ENCODE measurements around the gene ZNF280A.
"Not testable (repeated sequence)": the region's sequence is repeated elsewhere in the genome, so short reads cannot be mapped to it uniquely, and the experiment has no call there.

Gene ZNF280A

DNA sequence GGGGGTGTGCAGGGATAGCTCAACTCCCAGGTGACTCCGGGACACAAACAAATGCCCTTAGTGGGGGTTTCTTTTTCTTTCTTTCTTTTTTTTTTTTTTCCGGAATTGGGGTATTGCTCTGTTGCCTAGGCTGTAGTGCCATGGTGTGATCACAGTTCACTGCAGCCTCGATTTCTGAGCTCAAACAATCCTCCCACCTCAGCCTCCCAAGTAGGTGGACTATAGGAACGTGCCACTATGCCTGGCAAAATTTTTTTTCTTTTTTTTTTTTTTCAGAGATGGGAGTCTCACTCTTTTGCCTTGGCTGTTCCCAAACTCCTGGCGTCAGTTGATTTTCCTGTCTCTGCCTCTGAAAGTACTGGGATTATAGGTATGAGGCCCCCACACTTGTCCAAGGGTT lies 13.8 kb upstream of the ZNF280A start:
- TF ChIP-seq, protein P1, sequence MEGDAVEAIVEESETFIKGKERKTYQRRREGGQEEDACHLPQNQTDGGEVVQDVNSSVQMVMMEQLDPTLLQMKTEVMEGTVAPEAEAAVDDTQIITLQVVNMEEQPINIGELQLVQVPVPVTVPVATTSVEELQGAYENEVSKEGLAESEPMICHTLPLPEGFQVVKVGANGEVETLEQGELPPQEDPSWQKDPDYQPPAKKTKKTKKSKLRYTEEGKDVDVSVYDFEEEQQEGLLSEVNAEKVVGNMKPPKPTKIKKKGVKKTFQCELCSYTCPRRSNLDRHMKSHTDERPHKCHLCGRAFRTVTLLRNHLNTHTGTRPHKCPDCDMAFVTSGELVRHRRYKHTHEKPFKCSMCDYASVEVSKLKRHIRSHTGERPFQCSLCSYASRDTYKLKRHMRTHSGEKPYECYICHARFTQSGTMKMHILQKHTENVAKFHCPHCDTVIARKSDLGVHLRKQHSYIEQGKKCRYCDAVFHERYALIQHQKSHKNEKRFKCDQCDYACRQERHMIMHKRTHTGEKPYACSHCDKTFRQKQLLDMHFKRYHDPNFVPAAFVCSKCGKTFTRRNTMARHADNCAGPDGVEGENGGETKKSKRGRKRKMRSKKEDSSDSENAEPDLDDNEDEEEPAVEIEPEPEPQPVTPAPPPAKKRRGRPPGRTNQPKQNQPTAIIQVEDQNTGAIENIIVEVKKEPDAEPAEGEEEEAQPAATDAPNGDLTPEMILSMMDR (conservative IDR thresholded peaks at IDR 0.05; ENCODE audit: low read depth, low read length) = no peak
- no peak for DNase-seq (ENCODE audit: low read depth)

GRCh38 chr22:22533417-22533816 lies 13.3 kb upstream of the ZNF280A start:
- DNase-seq (ENCODE audit: low read depth) = no peak
- no peak overlapping the region for H3K4me3 ChIP-seq (ENCODE audit: low read depth, low read length)
- TF ChIP-seq, protein P1 (conservative IDR thresholded peaks at IDR 0.05; ENCODE audit: low read depth, low read length) = no peak

More for the DNA sequence above, 13.8 kb upstream of the ZNF280A start:
- no peak overlapping the region for H3K4me3 ChIP-seq (ENCODE audit: low read depth, low read length)

DNA sequence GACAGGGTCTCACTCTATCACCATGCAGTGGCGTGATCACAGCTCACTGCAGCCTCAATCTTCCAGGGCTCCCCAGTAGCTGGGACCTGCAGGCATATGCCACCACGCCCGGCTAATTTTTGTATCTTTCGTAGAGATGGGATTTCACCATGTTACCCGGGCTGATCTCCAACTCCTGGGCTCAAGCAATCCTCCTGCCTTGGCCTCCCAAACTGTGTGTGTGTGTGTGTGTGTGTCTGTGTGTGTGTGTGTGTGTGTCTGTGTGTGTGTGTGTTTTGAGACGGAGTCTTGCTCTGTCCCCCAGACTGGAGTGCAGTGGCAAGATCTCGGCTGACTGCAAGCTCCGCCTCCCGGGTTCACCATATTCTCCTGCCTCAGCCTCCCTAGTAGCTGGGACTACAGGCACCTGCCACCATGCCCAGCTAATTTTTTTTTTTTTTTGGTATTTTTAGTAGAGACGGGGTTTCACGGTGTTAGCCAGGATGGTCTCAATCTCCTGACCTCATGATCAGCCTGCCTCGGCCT lies 12.5 kb upstream of the ZNF280A start:
- H3K4me3 ChIP-seq (ENCODE audit: low read depth, low read length); DNase-seq (ENCODE audit: low read depth): not testable (repeated sequence)

GRCh38 chr22:22531770-22532546 lies 11.9 kb upstream of the ZNF280A start:
- TF ChIP-seq, protein P1 (conservative IDR thresholded peaks at IDR 0.05; ENCODE audit: low read depth, low read length) = no peak
- no peak for DNase-seq (ENCODE audit: low read depth)
- no peak overlapping the region for H3K4me3 ChIP-seq (ENCODE audit: low read depth, low read length)

DNA sequence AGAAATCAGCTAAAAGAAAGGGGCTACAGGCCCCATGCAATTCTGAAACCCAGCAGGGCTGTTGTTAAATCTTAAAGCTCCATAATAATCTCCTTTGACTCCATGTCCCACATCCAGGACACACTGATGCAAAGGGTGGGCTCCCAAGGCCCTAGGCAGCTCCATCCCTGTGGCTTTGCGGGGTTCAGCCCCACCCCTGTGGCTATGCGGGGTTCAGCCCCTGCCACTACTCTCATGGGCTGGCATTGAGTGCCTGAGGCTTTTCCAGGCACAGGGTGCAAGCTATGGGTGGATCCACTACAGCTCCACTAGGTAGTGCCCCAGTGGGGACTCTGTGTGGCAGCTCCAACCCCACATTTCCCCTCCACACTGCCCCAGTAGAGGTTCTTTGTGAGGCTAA lies 8.7 kb upstream of the ZNF280A start:
- H3K4me3 ChIP-seq (ENCODE audit: low read depth, low read length) = no peak overlapping the region
- TF ChIP-seq, protein P1 (conservative IDR thresholded peaks at IDR 0.05; ENCODE audit: low read depth, low read length) = no peak
- DNase-seq (ENCODE audit: low read depth) = no peak

DNA sequence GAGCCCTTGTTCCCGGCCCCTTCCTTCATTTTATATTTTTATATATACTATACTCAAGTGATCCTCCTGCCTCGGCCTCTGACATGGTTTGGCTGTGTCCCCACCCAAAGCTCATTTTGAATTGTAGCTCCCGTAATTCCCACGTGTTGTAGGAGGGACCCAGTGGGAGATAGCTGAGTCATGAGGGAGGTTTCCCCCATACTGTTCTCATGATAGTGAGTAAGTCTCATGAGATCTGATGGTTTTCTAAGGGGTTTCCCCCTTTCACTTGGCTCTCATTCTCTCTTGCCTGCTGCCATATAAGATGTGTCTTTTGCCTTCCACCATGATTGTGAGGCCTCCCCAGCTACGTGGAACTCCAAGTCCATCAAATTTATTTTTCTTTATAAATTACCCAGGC lies 7.2 kb upstream of the ZNF280A start:
- no peak for DNase-seq (ENCODE audit: low read depth)
- TF ChIP-seq, protein P1 (conservative IDR thresholded peaks at IDR 0.05; ENCODE audit: low read depth, low read length) = no peak
- H3K4me3 ChIP-seq (ENCODE audit: low read depth, low read length) = no peak overlapping the region

GRCh38 chr22:22526125-22526912 lies 6.2 kb upstream of the ZNF280A start:
- TF ChIP-seq, protein P1 (conservative IDR thresholded peaks at IDR 0.05; ENCODE audit: low read depth, low read length) = no peak
- no peak for DNase-seq (ENCODE audit: low read depth)
- H3K4me3 ChIP-seq (ENCODE audit: low read depth, low read length) = no peak overlapping the region
